ENCODE data around the gene ELK4.

Gene ELK4

GRCh38 chr1:205591522-205592351 lies 40.1 kb downstream of the ELK4 start:
- Histone ChIP-seq H3K4me3 (ENCODE audit: low read length) (peak overlapping the region; percentile 50), H3K27ac (ENCODE audit: low read length) (no peak overlapping the region), H3K9me3 (ENCODE audit: control insufficient read depth, low read depth, low read length) (no peaks in the 10 kb centered on the region), H3K27me3 (ENCODE audit: control insufficient read depth, insufficient read depth, low read length) (no peaks in the 10 kb centered on the region), H3K9ac (ENCODE audit: low read length) (no peak overlapping the region), H3K4me1 (ENCODE audit: control insufficient read depth, low read depth, low read length) (no peaks in the 10 kb centered on the region), H3K36me3 (ENCODE audit: control insufficient read depth, low read depth, low read length) (no peaks in the 10 kb centered on the region)

GRCh38 chr1:205590777-205591513 lies 40.9 kb downstream of the ELK4 start:
- no peaks in the 10 kb centered on the region for H3K36me3 ChIP-seq (ENCODE audit: control insufficient read depth, low read depth, low read length)
- H3K9me3 ChIP-seq (ENCODE audit: control insufficient read depth, low read depth, low read length) = no peaks in the 10 kb centered on the region
- no peak overlapping the region for H3K9ac ChIP-seq (ENCODE audit: low read length)
- H3K27ac ChIP-seq (ENCODE audit: low read length) = no peak overlapping the region
- no peaks in the 10 kb centered on the region for H3K27me3 ChIP-seq (ENCODE audit: control insufficient read depth, insufficient read depth, low read length)
- no peak overlapping the region for H3K4me3 ChIP-seq (ENCODE audit: low read length)
- H3K4me1 ChIP-seq (ENCODE audit: control insufficient read depth, low read depth, low read length) = no peaks in the 10 kb centered on the region

- Histone ChIP-seq H3K36me3 (ENCODE audit: control insufficient read depth, low read depth, low read length) (no peaks in the 10 kb centered on the region), H3K9ac (ENCODE audit: low read length) (no peak overlapping the region), H3K27ac (ENCODE audit: low read length) (no peak overlapping the region), H3K27me3 (ENCODE audit: control insufficient read depth, insufficient read depth, low read length) (no peaks in the 10 kb centered on the region), H3K4me1 (ENCODE audit: control insufficient read depth, low read depth, low read length) (no peaks in the 10 kb centered on the region), H3K4me3 (ENCODE audit: low read length) (no peak overlapping the region), H3K9me3 (ENCODE audit: control insufficient read depth, low read depth, low read length) (no peaks in the 10 kb centered on the region)
These were observed 41.4 kb downstream of the ELK4 start for GRCh38 chr1:205590457-205590768.

- Histone ChIP-seq H3K9me3 (ENCODE audit: control insufficient read depth, low read depth, low read length) (no peaks in the 10 kb centered on the region), H3K27ac (ENCODE audit: low read length) (no peak overlapping the region), H3K4me3 (ENCODE audit: low read length) (no peak overlapping the region), H3K36me3 (ENCODE audit: control insufficient read depth, low read depth, low read length) (no peaks in the 10 kb centered on the region), H3K27me3 (ENCODE audit: control insufficient read depth, insufficient read depth, low read length) (no peaks in the 10 kb centered on the region), H3K4me1 (ENCODE audit: control insufficient read depth, low read depth, low read length) (no peaks in the 10 kb centered on the region), H3K9ac (ENCODE audit: low read length) (no peak overlapping the region)
These were observed 42.0 kb downstream of the ELK4 start for GRCh38 chr1:205589618-205590456.

GRCh38 chr1:205589046-205589445 lies 42.8 kb downstream of the ELK4 start:
- Histone ChIP-seq H3K9ac (ENCODE audit: low read length) (no peak overlapping the region), H3K9me3 (ENCODE audit: control insufficient read depth, low read depth, low read length) (no peaks in the 10 kb centered on the region), H3K36me3 (ENCODE audit: control insufficient read depth, low read depth, low read length) (no peaks in the 10 kb centered on the region), H3K27ac (ENCODE audit: low read length) (no peak overlapping the region), H3K4me3 (ENCODE audit: low read length) (no peak overlapping the region), H3K4me1 (ENCODE audit: control insufficient read depth, low read depth, low read length) (no peaks in the 10 kb centered on the region), H3K27me3 (ENCODE audit: control insufficient read depth, insufficient read depth, low read length) (no peaks in the 10 kb centered on the region)

- Histone ChIP-seq H3K27me3 (ENCODE audit: control insufficient read depth, insufficient read depth, low read length) (no peaks in the 10 kb centered on the region), H3K27ac (ENCODE audit: low read length) (no peak overlapping the region), H3K4me1 (ENCODE audit: control insufficient read depth, low read depth, low read length) (no peaks in the 10 kb centered on the region), H3K9me3 (ENCODE audit: control insufficient read depth, low read depth, low read length) (no peaks in the 10 kb centered on the region), H3K9ac (ENCODE audit: low read length) (no peak overlapping the region), H3K4me3 (ENCODE audit: low read length) (no peak overlapping the region), H3K36me3 (ENCODE audit: control insufficient read depth, low read depth, low read length) (no peaks in the 10 kb centered on the region)
These were observed 43.2 kb downstream of the ELK4 start for GRCh38 chr1:205588636-205589035.

- H3K9me3 ChIP-seq (ENCODE audit: control insufficient read depth, low read depth, low read length) = no peaks in the 10 kb centered on the region
- no peaks in the 10 kb centered on the region for H3K27me3 ChIP-seq (ENCODE audit: control insufficient read depth, insufficient read depth, low read length)
- H3K9ac ChIP-seq (ENCODE audit: low read length) = no peak overlapping the region
- no peaks in the 10 kb centered on the region for H3K36me3 ChIP-seq (ENCODE audit: control insufficient read depth, low read depth, low read length)
- H3K4me1 ChIP-seq (ENCODE audit: control insufficient read depth, low read depth, low read length) = no peaks in the 10 kb centered on the region
- H3K4me3 ChIP-seq (ENCODE audit: low read length) = no peak overlapping the region
- no peak overlapping the region for H3K27ac ChIP-seq (ENCODE audit: low read length)
These were observed 44.2 kb downstream of the ELK4 start for GRCh38 chr1:205587581-205587980.

GRCh38 chr1:205585835-205586785 lies 45.7 kb downstream of the ELK4 start:
- Histone ChIP-seq H3K9ac (ENCODE audit: low read length) (no peak overlapping the region), H3K27ac (ENCODE audit: low read length) (no peak overlapping the region), H3K27me3 (ENCODE audit: control insufficient read depth, insufficient read depth, low read length) (no peaks in the 10 kb centered on the region), H3K9me3 (ENCODE audit: control insufficient read depth, low read depth, low read length) (no peaks in the 10 kb centered on the region), H3K36me3 (ENCODE audit: control insufficient read depth, low read depth, low read length) (no peaks in the 10 kb centered on the region), H3K4me1 (ENCODE audit: control insufficient read depth, low read depth, low read length) (no peaks in the 10 kb centered on the region), H3K4me3 (ENCODE audit: low read length) (no peak overlapping the region)

GRCh38 chr1:205585169-205585834 lies 46.5 kb downstream of the ELK4 start:
- Histone ChIP-seq H3K36me3 (ENCODE audit: control insufficient read depth, low read depth, low read length) (no peaks in the 10 kb centered on the region), H3K4me3 (ENCODE audit: low read length) (no peak overlapping the region), H3K27ac (ENCODE audit: low read length) (no peak overlapping the region), H3K4me1 (ENCODE audit: control insufficient read depth, low read depth, low read length) (no peaks in the 10 kb centered on the region), H3K27me3 (ENCODE audit: control insufficient read depth, insufficient read depth, low read length) (no peaks in the 10 kb centered on the region), H3K9me3 (ENCODE audit: control insufficient read depth, low read depth, low read length) (no peaks in the 10 kb centered on the region), H3K9ac (ENCODE audit: low read length) (no peak overlapping the region)

GRCh38 chr1:205584732-205585131 lies 47.1 kb downstream of the ELK4 start:
- Histone ChIP-seq H3K9ac (ENCODE audit: low read length) (no peak overlapping the region), H3K27ac (ENCODE audit: low read length) (no peak overlapping the region), H3K27me3 (ENCODE audit: control insufficient read depth, insufficient read depth, low read length) (no peaks in the 10 kb centered on the region), H3K4me1 (ENCODE audit: control insufficient read depth, low read depth, low read length) (peaks cover 3% of the 10 kb centered on the region), H3K9me3 (ENCODE audit: control insufficient read depth, low read depth, low read length) (no peaks in the 10 kb centered on the region), H3K4me3 (ENCODE audit: low read length) (no peak overlapping the region), H3K36me3 (ENCODE audit: control insufficient read depth, low read depth, low read length) (no peaks in the 10 kb centered on the region)

Measured in iPS-18a (cell line).